Measurements from ENCODE around the gene GRIP2.

The GRIP2 gene

GRCh38 chr3:14480207-14481017, 59.7 kb downstream of the GRIP2 start (continued):
- TF ChIP-seq ZNF580 (tag by site-specific recombination; IDR thresholded peaks at IDR 0.05): no peak
- TF ChIP-seq ZNF544 (tag by site-specific recombination; IDR thresholded peaks at IDR 0.05): no peak
- TF ChIP-seq KLF17 (tag by site-specific recombination; IDR thresholded peaks at IDR 0.05): peak; percentile 92
- no peak for TF ChIP-seq ZSCAN18 (tag by site-specific recombination; IDR thresholded peaks at IDR 0.05)
- no peak for TF ChIP-seq ZBTB44 (tag by site-specific recombination; IDR thresholded peaks at IDR 0.05)
- TF ChIP-seq ZNF140 (tag by site-specific recombination; IDR thresholded peaks at IDR 0.05): no peak
- no peak for TF ChIP-seq YY1 (tag by site-specific recombination; IDR thresholded peaks at IDR 0.05)
- TF ChIP-seq ZNF404 (tag by site-specific recombination; IDR thresholded peaks at IDR 0.05): no peak
- TF ChIP-seq ZNF280D (tag by site-specific recombination; IDR thresholded peaks at IDR 0.05): no peak
- 0 out of 2 replicates have a peak, but pooled peaks have one; percentile 36 for TF ChIP-seq ZNF324 (tag by site-specific recombination; IDR thresholded peaks at IDR 0.05)
- no peak for TF ChIP-seq ZNF704 (tag by site-specific recombination; IDR thresholded peaks at IDR 0.05)
- no peak for TF ChIP-seq ZNF558 (tag by site-specific recombination; IDR thresholded peaks at IDR 0.05)
- no peak for TF ChIP-seq ZNF548 (tag by site-specific recombination; IDR thresholded peaks at IDR 0.05)
- TF ChIP-seq ZNF837 (tag by site-specific recombination; IDR thresholded peaks at IDR 0.05): no peak
- TF ChIP-seq MYNN (tag by site-specific recombination; IDR thresholded peaks at IDR 0.05; ENCODE audit: borderline replicate concordance): no peak
- no peak for TF ChIP-seq ZNF768 (tag by site-specific recombination; IDR thresholded peaks at IDR 0.05)
- TF ChIP-seq ZNF600 (tag by site-specific recombination; IDR thresholded peaks at IDR 0.05): peak; percentile 83
- no peak for TF ChIP-seq RBAK (tag by site-specific recombination; IDR thresholded peaks at IDR 0.05)
- no peak for TF ChIP-seq ZBTB20 (tag by site-specific recombination; IDR thresholded peaks at IDR 0.05)
- no peak for TF ChIP-seq ZNF114 (tag by site-specific recombination; IDR thresholded peaks at IDR 0.05)
- TF ChIP-seq ZEB2 (tag by site-specific recombination; IDR thresholded peaks at IDR 0.05): no peak
- TF ChIP-seq ZNF169 (tag by site-specific recombination; IDR thresholded peaks at IDR 0.05): no peak
- peak; percentile 66; the same call in 1 of the 2 replicates for TF ChIP-seq ZSCAN23 (tag by site-specific recombination; IDR thresholded peaks at IDR 0.05)
- no peak for TF ChIP-seq ZNF658 (tag by site-specific recombination; IDR thresholded peaks at IDR 0.05)
- no peak for TF ChIP-seq EGR2 (tag by site-specific recombination; IDR thresholded peaks at IDR 0.05; ENCODE audit: low read depth)
- no peak for TF ChIP-seq KLF1 (tag by site-specific recombination; IDR thresholded peaks at IDR 0.05)
- no peak for TF ChIP-seq ZNF792 (tag by site-specific recombination; IDR thresholded peaks at IDR 0.05)
- TF ChIP-seq PBX3 (CRISPR knock-in tag; IDR thresholded peaks at IDR 0.05): no peak
- TF ChIP-seq ZNF610 (tag by site-specific recombination; IDR thresholded peaks at IDR 0.05; ENCODE audit: borderline replicate concordance): no peak
- TF ChIP-seq ZNF155 (tag by site-specific recombination; IDR thresholded peaks at IDR 0.05): no peak
- peak; percentile 95; the same call in 1 of the 2 replicates for TF ChIP-seq ZNF184 (tag by site-specific recombination; IDR thresholded peaks at IDR 0.05)
- no peak for TF ChIP-seq ZNF214 (tag by site-specific recombination; IDR thresholded peaks at IDR 0.05; ENCODE audit: borderline replicate concordance)
